NCI-H345 (cell line): ENCODE measurements around the gene SPRR2D.
"Not testable (repeated sequence)": the region's sequence is repeated elsewhere in the genome, so short reads cannot be mapped to it uniquely, and the experiment has no call there.

Experiments used
- DNase-seq: peaks from one replicate; lab custom pipeline; 2025; lab: John Stamatoyannopoulos, UW

Gene SPRR2D

GRCh38 chr1:153040950-153041631 lies at the start of gene SPRR2D:
TSS of gene SPRR2D (minus strand) at chr1:153041120. CDS start at chr1:153040346, 774 bp downstream.
- DNase-seq = peak; percentile 16

- no peak for DNase-seq
Observed at GRCh38 chr1:153087652-153088051, 46.7 kb upstream of the SPRR2D start.

- no peak for DNase-seq
Observed at GRCh38 chr1:153081736-153082135, 40.8 kb upstream of the SPRR2D start.

- DNase-seq = no peak
Observed at GRCh38 chr1:153072806-153073726, 32.1 kb upstream of the SPRR2D start.

- DNase-seq = no peak
Observed at GRCh38 chr1:153071511-153071910, 30.6 kb upstream of the SPRR2D start, which contains the start of gene SPRR2B. TSS of gene SPRR2B (minus strand) at chr1:153071611. CDS start at chr1:153070839, 772 bp downstream.

- DNase-seq = no peak
Observed at GRCh38 chr1:153070243-153070642, 29.3 kb upstream of the SPRR2D start.

- DNase-seq = no peak
Observed at GRCh38 chr1:153058826-153059784, 18.2 kb upstream of the SPRR2D start.

- no peak for DNase-seq
Observed at GRCh38 chr1:153058154-153058553, 17.2 kb upstream of the SPRR2D start.

- no peak for DNase-seq
Observed at GRCh38 chr1:153057375-153057774, 16.5 kb upstream of the SPRR2D start, which contains the start of gene SPRR2A. TSS of gene SPRR2A (minus strand) at chr1:153057512. CDS start at chr1:153056735, 777 bp downstream.

GRCh38 chr1:153056111-153056510 lies 15.2 kb upstream of the SPRR2D start:
- not testable (repeated sequence) for DNase-seq

- DNase-seq = no peak
Observed at GRCh38 chr1:153049211-153049610, 8.3 kb upstream of the SPRR2D start.

- no peak for DNase-seq
Observed at GRCh38 chr1:153035211-153035610, 5.7 kb downstream of the SPRR2D start.

- peak; percentile 34 for DNase-seq
Observed at GRCh38 chr1:153032677-153033308, 8.1 kb downstream of the SPRR2D start.

GRCh38 chr1:153032073-153032472 lies 8.8 kb downstream of the SPRR2D start:
- DNase-seq = no peak

GRCh38 chr1:153030895-153031294 lies 10.0 kb downstream of the SPRR2D start, which contains the start of gene SPRR1B:
TSS of gene SPRR1B (plus strand) at chr1:153031203. CDS start at chr1:153032346, 1,143 bp downstream.
- no peak for DNase-seq

GRCh38 chr1:153028766-153029165 lies 12.2 kb downstream of the SPRR2D start:
- no peak for DNase-seq

GRCh38 chr1:153025797-153026196 lies 15.1 kb downstream of the SPRR2D start:
- no peak for DNase-seq

- DNase-seq = no peak
Observed at GRCh38 chr1:153024413-153024812, 16.5 kb downstream of the SPRR2D start.

GRCh38 chr1:153023109-153023508 lies 17.8 kb downstream of the SPRR2D start:
- DNase-seq = no peak

- DNase-seq = not testable (repeated sequence)
Observed at GRCh38 chr1:153022340-153022739, 18.6 kb downstream of the SPRR2D start.

GRCh38 chr1:153021829-153022228 lies 19.1 kb downstream of the SPRR2D start:
- not testable (repeated sequence) for DNase-seq
